Measurements from ENCODE around the gene LTV1.
"Not testable (repeated sequence)": the region's sequence is repeated elsewhere in the genome, so short reads cannot be mapped to it uniquely, and the experiment has no call there.

DNA sequence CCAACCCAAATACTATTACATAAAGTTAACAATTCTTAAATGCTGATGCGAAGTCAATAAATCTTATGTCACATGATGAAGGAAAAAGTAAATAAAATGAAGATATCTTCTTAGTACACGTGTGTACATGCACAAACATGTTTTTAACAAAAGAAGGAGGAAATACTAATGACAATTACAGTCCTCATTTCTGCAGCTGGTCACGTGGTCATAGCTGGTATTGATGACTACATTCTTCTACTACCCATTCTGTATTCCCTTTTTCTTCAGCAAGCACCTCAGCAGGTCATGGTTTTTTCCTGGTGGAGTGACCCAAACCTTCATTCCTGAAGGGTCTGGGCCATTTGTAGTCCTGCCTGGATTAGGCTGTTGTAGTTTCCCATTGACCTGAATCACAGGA, 25.7 kb downstream of the LTV1 start:
- TF ChIP-seq, protein P1, sequence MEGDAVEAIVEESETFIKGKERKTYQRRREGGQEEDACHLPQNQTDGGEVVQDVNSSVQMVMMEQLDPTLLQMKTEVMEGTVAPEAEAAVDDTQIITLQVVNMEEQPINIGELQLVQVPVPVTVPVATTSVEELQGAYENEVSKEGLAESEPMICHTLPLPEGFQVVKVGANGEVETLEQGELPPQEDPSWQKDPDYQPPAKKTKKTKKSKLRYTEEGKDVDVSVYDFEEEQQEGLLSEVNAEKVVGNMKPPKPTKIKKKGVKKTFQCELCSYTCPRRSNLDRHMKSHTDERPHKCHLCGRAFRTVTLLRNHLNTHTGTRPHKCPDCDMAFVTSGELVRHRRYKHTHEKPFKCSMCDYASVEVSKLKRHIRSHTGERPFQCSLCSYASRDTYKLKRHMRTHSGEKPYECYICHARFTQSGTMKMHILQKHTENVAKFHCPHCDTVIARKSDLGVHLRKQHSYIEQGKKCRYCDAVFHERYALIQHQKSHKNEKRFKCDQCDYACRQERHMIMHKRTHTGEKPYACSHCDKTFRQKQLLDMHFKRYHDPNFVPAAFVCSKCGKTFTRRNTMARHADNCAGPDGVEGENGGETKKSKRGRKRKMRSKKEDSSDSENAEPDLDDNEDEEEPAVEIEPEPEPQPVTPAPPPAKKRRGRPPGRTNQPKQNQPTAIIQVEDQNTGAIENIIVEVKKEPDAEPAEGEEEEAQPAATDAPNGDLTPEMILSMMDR (IDR thresholded peaks at IDR 0.05) = not testable (repeated sequence)
- TF ChIP-seq POLR2A (IDR thresholded peaks at IDR 0.05) = not testable (repeated sequence)

All from right lobe of liver (tissue), 4 donors.